Thyroid gland (tissue), 4 donors: ENCODE measurements around the gene NDUFA7.

ENCODE experiments used
- POLR2A ChIP-seq, 2 donors: fragments of 450-650 bp; IDR thresholded peaks; one replicate each; pipeline ENCODE4 v1.6.1; 2017; ENCODE audit warnings: antibody characterized with exemption in 2 of 2, mild to moderate bottlenecking in 2 of 2, moderate library complexity in 1 of 2
- TF ChIP-seq, protein P1 (sequence below), 6 experiments: fragments of 200-600 bp in 3 of 6; fragments of 450-650 bp in 3 of 6; sonication (generic) in 3 of 6; IDR thresholded peaks; one replicate each; pipeline ENCODE4 v1.5.1; 2016 to 2019; ENCODE audit warnings: antibody characterized with exemption in 6 of 6, mild to moderate bottlenecking in 2 of 6, inconsistent platforms in 1 of 6, moderate library complexity in 1 of 6

DNA sequence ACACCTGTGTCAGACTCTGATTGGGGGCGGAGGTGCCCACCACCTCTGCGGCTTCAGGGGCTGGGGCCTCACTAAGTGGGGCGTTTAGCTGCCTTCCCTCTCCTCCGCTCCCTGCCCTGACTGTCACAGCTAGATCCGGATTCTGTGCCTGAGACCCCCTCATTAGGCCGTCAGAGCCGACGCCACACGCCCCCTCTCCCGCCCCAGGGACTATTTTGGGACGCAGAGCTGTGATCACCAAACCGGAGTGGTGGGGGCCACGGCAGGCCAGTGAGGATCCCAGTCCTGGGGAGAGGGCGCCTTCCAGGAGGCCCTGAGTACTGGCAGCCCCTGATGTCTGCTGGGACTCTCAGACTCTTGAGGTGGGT lies 21.1 kb upstream of the NDUFA7 start:
- TF ChIP-seq, protein P1, sequence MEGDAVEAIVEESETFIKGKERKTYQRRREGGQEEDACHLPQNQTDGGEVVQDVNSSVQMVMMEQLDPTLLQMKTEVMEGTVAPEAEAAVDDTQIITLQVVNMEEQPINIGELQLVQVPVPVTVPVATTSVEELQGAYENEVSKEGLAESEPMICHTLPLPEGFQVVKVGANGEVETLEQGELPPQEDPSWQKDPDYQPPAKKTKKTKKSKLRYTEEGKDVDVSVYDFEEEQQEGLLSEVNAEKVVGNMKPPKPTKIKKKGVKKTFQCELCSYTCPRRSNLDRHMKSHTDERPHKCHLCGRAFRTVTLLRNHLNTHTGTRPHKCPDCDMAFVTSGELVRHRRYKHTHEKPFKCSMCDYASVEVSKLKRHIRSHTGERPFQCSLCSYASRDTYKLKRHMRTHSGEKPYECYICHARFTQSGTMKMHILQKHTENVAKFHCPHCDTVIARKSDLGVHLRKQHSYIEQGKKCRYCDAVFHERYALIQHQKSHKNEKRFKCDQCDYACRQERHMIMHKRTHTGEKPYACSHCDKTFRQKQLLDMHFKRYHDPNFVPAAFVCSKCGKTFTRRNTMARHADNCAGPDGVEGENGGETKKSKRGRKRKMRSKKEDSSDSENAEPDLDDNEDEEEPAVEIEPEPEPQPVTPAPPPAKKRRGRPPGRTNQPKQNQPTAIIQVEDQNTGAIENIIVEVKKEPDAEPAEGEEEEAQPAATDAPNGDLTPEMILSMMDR (IDR thresholded peaks at IDR 0.05), result no peak
- TF ChIP-seq POLR2A (IDR thresholded peaks at IDR 0.05), result no peak
